Smooth muscle cell (in vitro differentiated cells): ENCODE results near the gene TCEAL5. TPM values are rescaled to one million over a fixed set of nuclear protein-coding genes. Genes with fewer than 3 reads are reported as not detected.
A peak's percentile ranks its signal among the peaks of the same experiment; 100 is the strongest.
"Not testable (repeated sequence)": the region's sequence is repeated elsewhere in the genome, so short reads cannot be mapped to it uniquely, and the experiment has no call there.

Experiments
- DNase-seq: peaks from one replicate; lab custom pipeline; 2025; ENCODE audit not compliant: unreplicated experiment; lab: John Stamatoyannopoulos, UW
- H2AFZ ChIP-seq: fragments of 200-600 bp; sonication (generic); 2 replicates; pipeline ENCODE4 v1.6.0; 2016; ENCODE audit warnings: antibody characterized with exemption, low read depth, mild to moderate bottlenecking
- H3F3A ChIP-seq: fragments of 200-600 bp; sonication (generic); 2 replicates; pipeline ENCODE4 v1.6.0; 2017; ENCODE audit warnings: antibody characterized with exemption, low read depth
- H3K27ac ChIP-seq: fragments of 200-600 bp; sonication (generic); 2 replicates; pipeline ENCODE4 v1.5.1; 2016; ENCODE audit warnings: low read depth, mild to moderate bottlenecking
- H3K27me3 ChIP-seq: fragments of 200-600 bp; sonication (generic); 2 replicates; pipeline ENCODE4 v1.6.1; 2016; ENCODE audit warnings: low read depth, mild to moderate bottlenecking
- H3K36me3 ChIP-seq: fragments of 200-600 bp; sonication (generic); 2 replicates; pipeline ENCODE4 v1.5.1; 2016; ENCODE audit warnings: low read depth
- H3K4me1 ChIP-seq: fragments of 200-600 bp; sonication (generic); 2 replicates; pipeline ENCODE4 v1.5.1; 2016; ENCODE audit warnings: low read depth
- H3K4me2 ChIP-seq: fragments of 200-600 bp; sonication (generic); 2 replicates; pipeline ENCODE4 v1.6.0; 2016; ENCODE audit warnings: mild to moderate bottlenecking
- H3K4me3 ChIP-seq: fragments of 200-600 bp; sonication (generic); 2 replicates; pipeline ENCODE4 v1.5.1; 2016; ENCODE audit warnings: mild to moderate bottlenecking
- H3K79me2 ChIP-seq: fragments of 200-600 bp; sonication (generic); 2 replicates; pipeline ENCODE4 v1.6.0; 2016; ENCODE audit warnings: low read depth, mild to moderate bottlenecking
- H3K9ac ChIP-seq: fragments of 200-600 bp; sonication (generic); 2 replicates; pipeline ENCODE4 v1.6.0; 2016; ENCODE audit warnings: low read depth
- H3K9me3 ChIP-seq: fragments of 200-600 bp; sonication (generic); replicated peaks from 2 replicates; pipeline ENCODE4 v1.5.1; 2016; ENCODE audit warnings: low read depth
- H4K20me1 ChIP-seq: fragments of 200-600 bp; sonication (generic); 2 replicates; pipeline ENCODE4 v1.6.0; 2016; ENCODE audit warnings: low read depth
- WGBS: methylation state at CpG from one replicate; pipeline ENCODE4 v1.1.7; 2016; ENCODE audit warnings: low lambda C conversion rate; 5-methylcytosine and 5-hydroxymethylcytosine counted together
- polyA plus RNA-seq: library from polyadenylated mRNA; unstranded; fragments of >200 nt; fragmentation: Nextera tagmentation; extraction: Ambion mirVana; gene quantifications from 2 replicates; pipeline ENCODE4 v1.2.1, GENCODE V29; 2016
- total RNA-seq: library from RNA; depleted of rRNA; stranded (reverse); fragments of >200 nt; gene quantifications from 2 replicates; pipeline ENCODE4 v1.2.3, GENCODE V29; 2014
- TF ChIP-seq, protein P1 (sequence below): fragments of 200-600 bp; sonication (generic); IDR thresholded peaks from 2 replicates; pipeline ENCODE4 v1.5.1; 2017; ENCODE audit warnings: borderline replicate concordance, mild to moderate bottlenecking, antibody characterized with exemption; ENCODE audit not compliant: insufficient read depth, poor library complexity, severe bottlenecking

The TCEAL5 gene
- total and polyA plus RNA-seq, 2 experiments from 2014 or later, result not detected

DNA sequence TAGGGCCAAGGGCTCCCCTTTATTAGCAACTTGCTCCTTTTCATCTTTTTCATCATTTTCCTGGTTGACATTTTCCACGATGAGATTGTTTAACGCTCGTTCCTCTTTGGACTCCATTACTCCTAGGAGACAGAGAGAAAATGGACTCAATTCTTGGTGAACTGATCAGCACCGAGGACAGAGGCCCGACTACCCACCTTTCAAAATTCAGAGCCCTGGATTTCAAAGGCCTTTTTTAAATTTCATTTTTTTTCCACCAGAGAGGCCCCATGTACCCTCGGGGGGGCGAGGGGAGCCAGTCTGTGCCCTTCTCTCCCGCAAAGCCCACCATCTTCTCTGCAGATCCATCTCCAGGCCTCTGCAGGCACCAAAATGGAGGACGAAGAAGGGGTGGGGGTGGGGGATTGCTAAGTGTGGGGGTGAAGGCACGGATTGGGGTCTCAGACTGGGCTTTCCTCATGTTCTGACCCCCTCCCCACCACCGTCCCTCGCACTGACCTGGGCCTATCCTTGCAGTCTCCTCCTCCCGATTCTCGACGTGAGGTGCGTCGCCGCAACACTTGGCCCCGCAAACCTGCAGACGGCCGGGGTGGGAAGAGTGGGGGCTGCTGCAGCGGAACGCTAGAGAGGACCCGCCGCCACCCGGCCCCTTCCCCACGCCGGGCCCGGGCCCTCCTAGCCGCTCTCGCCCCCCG, 33.5 kb upstream of the TCEAL5 start:
- Histone ChIP-seq H3K9ac (no peak overlapping the region), H4K20me1 (no peaks in the 10 kb centered on the region), H3K36me3 (no peaks in the 10 kb centered on the region), H3K4me1 (no peaks in the 10 kb centered on the region), H2AFZ (peak overlapping the region; percentile 81), H3K27me3 (no peaks in the 10 kb centered on the region), H3K79me2 (no peaks in the 10 kb centered on the region), H3F3A (no peaks in the 10 kb centered on the region), H3K27ac (no peak overlapping the region), H3K9me3 (no peaks in the 10 kb centered on the region), H3K4me3 (peak overlapping the region; percentile 62), H3K4me2 (peak overlapping the region; percentile 85)
- no peak for DNase-seq
- TF ChIP-seq, protein P1, sequence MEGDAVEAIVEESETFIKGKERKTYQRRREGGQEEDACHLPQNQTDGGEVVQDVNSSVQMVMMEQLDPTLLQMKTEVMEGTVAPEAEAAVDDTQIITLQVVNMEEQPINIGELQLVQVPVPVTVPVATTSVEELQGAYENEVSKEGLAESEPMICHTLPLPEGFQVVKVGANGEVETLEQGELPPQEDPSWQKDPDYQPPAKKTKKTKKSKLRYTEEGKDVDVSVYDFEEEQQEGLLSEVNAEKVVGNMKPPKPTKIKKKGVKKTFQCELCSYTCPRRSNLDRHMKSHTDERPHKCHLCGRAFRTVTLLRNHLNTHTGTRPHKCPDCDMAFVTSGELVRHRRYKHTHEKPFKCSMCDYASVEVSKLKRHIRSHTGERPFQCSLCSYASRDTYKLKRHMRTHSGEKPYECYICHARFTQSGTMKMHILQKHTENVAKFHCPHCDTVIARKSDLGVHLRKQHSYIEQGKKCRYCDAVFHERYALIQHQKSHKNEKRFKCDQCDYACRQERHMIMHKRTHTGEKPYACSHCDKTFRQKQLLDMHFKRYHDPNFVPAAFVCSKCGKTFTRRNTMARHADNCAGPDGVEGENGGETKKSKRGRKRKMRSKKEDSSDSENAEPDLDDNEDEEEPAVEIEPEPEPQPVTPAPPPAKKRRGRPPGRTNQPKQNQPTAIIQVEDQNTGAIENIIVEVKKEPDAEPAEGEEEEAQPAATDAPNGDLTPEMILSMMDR, result no peak
- 59% methylated on average over 22 of the region's 32 CpGs for WGBS

DNA sequence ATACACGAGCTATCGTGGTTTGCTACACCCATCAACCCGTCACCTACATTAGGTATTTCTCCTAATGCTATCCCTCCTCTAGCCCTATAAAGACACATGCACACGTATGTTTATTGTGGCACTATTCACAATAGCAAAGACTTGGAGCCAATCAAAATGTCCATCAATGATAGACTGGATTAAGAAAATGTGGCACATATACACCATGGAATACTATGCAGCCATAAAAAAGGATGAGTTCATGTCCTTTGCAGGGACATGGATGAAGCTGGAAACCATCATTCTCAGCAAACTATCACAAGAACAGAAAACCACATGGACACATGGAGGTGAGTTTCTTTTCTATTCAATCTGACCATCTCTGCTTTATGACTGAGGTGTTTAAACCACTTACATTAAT, 29.1 kb upstream of the TCEAL5 start:
- H3K36me3 ChIP-seq, result not testable (repeated sequence)

DNA sequence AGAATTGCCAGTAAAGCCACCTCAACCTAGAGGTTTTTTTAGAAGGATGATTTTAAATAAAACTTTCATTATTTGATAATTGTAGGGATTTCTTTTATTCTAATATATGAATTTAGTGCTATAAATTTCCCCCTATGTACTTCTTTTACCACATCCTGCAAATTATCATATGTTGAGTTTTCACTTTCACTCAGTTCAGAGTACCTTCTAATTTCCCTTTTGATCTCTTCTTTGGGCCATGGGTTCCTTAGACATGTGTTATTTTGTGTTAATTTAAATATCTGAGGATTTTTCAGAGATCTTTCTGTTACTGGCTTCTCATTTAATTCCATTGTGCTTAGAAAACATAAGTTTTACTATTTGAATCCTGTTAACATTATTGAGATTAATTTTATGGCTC, 28.2 kb upstream of the TCEAL5 start:
- H3K27me3 ChIP-seq, result no peaks in the 10 kb centered on the region

More for the DNA sequence above, 29.1 kb upstream of the TCEAL5 start:
- H3K27me3 ChIP-seq, H3F3A ChIP-seq, H3K9ac ChIP-seq, H3K79me2 ChIP-seq, H3K4me2 ChIP-seq, H4K20me1 ChIP-seq, H2AFZ ChIP-seq, DNase-seq, H3K9me3 ChIP-seq, H3K4me3 ChIP-seq, H3K4me1 ChIP-seq, H3K27ac ChIP-seq: not testable (repeated sequence)
- WGBS, result 91% methylated on average over 4 of the region's 4 CpGs

GRCh38 chrX:103293118-103293517, 16.6 kb upstream of the TCEAL5 start:
- 95% methylated on average over 2 of the region's 2 CpGs for WGBS
- no peaks in the 10 kb centered on the region for H4K20me1 ChIP-seq
- no peaks in the 10 kb centered on the region for H3F3A ChIP-seq
- H3K4me1 ChIP-seq, result no peaks in the 10 kb centered on the region
- H3K9me3 ChIP-seq, result no peaks in the 10 kb centered on the region
- H3K4me3 ChIP-seq, result no peak overlapping the region
- H3K79me2 ChIP-seq, result no peaks in the 10 kb centered on the region
- TF ChIP-seq, protein P1, result no peak
- no peak for DNase-seq
- H3K36me3 ChIP-seq, result no peaks in the 10 kb centered on the region
- no peak overlapping the region for H3K4me2 ChIP-seq
- H3K27ac ChIP-seq, result no peak overlapping the region
- no peaks in the 10 kb centered on the region for H3K27me3 ChIP-seq
- no peak overlapping the region for H3K9ac ChIP-seq
- H2AFZ ChIP-seq, result no peak overlapping the region

More for the DNA sequence above, 28.2 kb upstream of the TCEAL5 start:
- Histone ChIP-seq H2AFZ (no peak overlapping the region), H4K20me1 (no peaks in the 10 kb centered on the region), H3K4me2 (no peak overlapping the region), H3K4me3 (no peak overlapping the region), H3K9ac (no peak overlapping the region), H3K4me1 (no peaks in the 10 kb centered on the region), H3K79me2 (no peaks in the 10 kb centered on the region), H3K9me3 (no peaks in the 10 kb centered on the region), H3K36me3 (no peaks in the 10 kb centered on the region), H3K27ac (no peak overlapping the region), H3F3A (no peaks in the 10 kb centered on the region)
- TF ChIP-seq, protein P1, result no peak
- DNase-seq, result no peak
